GDM1 (cell line): ENCODE measurements around the gene PER3.
A peak's percentile ranks its signal among the peaks of the same experiment; 100 is the strongest.

ENCODE experiments used
- DNase-seq: peaks from one replicate; lab custom pipeline; 2025; lab: John Stamatoyannopoulos, UW

Gene PER3

DNA sequence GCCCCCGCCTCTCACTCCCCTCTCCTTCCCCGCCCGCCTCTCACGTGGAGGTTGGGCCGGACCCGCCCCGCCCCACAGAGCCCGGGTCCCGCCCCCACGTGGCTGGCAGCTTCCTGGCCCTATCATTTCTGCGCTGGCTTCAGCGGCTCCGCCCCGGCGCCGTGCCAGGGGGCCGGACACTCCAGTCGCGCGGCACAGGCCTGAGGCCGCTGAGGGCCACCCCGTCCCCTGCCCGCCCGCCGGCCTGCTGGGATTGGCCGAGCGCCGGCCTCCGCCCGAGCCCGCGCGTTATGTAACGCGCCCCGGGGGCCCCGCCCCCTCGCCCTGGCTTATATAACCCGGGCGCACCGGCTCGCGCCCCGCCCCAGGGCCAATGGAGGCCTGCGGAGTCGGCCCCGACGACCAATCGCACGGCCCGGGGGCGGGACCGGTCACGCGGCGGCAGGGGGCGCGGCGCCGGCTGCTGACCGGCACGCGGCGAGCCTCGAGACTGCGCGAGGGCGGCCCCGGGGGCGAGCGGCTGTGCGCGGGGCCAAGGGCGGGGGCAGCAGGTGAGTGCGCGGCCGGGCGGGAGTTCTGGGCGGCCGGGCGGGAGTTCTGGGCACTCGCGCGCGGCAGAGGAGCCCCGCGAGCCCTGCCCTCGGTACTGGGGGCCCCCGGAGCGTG, at the start of gene PER3:
TSS of gene PER3 (plus strand) at position 466 of the 666 bp plus-strand sequence. CDS start 587 bp downstream, outside the sequence.
- DNase-seq = peak; percentile 74

GRCh38 chr1:7738044-7738443, 46.0 kb upstream of the PER3 start:
- DNase-seq = no peak

GRCh38 chr1:7743346-7743745, 40.7 kb upstream of the PER3 start:
- DNase-seq = no peak

- no peak for DNase-seq
Measured at GRCh38 chr1:7744882-7745281, 39.2 kb upstream of the PER3 start.

DNA sequence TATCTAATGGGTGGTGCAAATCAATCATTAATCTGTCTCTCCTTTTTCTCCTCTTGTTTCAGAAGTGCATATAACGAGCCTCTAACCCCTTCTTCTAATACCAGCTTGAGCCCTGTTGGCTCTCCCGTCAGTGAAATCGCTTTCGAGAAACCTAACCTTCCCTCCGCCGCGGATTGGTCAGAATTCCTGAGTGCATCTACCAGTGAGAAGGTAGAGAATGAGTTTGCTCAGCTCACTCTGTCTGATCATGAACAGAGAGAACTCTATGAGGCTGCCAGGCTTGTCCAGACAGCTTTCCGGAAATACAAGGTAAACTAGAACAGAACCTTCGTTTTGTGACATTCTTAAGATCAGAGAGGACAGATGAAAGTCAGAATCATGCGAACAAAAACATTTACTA, 38.3 kb upstream of the PER3 start:
- DNase-seq = no peak

DNA sequence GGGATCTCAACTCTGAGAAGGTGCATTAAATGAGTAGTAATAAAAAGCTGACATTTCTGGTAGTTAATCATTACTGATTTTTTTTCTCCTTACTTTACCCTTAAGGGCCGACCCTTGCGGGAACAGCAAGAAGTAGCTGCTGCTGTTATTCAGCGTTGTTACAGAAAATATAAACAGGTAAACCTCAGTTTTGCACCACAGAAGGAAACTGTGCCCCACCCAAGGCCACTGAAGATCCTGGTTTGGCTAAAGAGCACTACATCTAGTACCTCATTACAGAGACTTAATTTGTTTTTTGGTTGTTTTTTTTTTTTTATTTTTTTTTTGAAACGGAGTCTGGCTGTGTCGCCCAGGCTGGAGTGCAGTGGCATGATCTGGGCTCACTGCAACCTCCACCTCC, 36.5 kb upstream of the PER3 start:
- DNase-seq = no peak

DNA sequence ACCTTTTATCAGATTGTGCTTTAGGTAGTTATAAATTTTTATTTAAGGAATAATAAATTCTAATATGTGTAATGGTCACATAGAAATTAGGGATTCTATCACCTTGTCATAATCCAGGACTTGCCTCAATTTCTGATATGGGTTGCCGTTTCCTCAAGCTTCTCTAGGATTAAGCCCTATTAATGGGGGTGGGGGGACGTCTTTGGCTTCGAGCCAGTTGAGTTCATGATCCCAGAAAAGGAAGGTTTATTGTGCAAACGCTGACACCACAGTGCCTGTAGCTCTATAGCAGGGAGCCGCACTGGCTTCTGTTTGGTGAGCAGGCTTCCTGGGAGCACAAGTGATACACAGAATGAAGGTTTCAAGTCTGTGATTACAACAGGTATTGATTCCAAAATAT, 35.0 kb upstream of the PER3 start:
- DNase-seq = no peak

DNA sequence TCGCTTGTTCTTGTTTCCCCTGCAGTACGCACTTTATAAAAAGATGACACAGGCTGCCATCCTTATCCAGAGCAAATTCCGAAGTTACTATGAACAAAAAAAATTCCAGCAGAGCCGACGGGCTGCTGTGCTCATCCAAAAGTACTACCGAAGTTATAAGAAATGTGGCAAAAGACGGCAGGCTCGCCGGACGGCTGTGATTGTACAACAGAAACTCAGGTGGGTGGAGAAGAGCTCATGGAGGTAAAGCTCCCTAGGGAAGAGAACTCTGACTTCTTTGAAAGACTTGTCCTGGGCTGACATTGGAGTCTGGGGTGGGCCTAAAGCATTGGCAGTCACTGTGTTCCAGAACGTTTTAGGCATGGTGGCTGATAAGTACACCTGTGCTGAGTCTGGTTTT, 32.9 kb upstream of the PER3 start:
- DNase-seq = no peak

- DNase-seq = peak; percentile 29
Measured at GRCh38 chr1:7752512-7753417, 31.3 kb upstream of the PER3 start.

GRCh38 chr1:7753641-7754040, 30.4 kb upstream of the PER3 start:
- no peak for DNase-seq

DNA sequence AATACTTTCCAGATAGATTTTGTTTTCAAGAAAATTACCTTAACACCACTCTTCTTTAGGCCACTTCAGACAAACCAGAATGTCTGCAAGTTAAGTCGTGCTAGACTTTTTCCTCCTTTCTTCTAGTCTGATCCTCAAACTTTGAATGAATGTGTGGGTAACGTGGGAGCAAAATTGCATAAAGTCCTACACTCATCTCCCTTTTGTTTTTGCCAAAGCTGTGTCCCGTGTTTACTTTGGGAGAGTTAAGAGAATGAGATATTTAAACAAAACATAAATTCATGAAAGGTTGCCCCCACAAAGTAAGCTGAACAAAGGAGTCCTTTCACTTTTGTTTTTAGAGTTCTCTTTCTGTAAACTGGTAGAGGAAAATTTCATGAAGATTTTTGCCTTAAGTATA, 29.9 kb upstream of the PER3 start:
- DNase-seq = no peak

GRCh38 chr1:7755448-7755847, 28.6 kb upstream of the PER3 start:
- DNase-seq = no peak

DNA sequence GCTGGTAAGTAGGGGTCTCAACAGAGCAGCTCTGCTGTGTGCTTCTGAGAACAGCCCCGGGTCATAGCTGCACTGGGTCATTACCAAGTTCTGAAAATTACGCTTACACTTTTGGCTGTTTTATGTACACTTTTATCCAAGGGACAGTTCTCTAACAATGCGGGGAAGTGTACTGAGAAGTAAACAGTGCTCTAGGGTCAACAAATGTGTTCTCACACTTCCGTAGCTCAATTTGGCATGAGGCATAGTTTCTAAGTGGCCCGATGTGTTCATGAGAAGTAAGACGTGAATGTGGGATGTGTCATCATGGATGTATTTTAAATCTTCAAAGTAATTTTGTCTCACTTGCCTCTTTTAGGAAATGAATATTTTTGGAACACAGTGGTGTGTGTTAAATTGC, 23.8 kb upstream of the PER3 start:
- no peak for DNase-seq

- DNase-seq = no peak
Measured at GRCh38 chr1:7761103-7761502, 23.0 kb upstream of the PER3 start.

- DNase-seq = no peak
Measured at GRCh38 chr1:7767176-7767575, 16.9 kb upstream of the PER3 start.

DNA sequence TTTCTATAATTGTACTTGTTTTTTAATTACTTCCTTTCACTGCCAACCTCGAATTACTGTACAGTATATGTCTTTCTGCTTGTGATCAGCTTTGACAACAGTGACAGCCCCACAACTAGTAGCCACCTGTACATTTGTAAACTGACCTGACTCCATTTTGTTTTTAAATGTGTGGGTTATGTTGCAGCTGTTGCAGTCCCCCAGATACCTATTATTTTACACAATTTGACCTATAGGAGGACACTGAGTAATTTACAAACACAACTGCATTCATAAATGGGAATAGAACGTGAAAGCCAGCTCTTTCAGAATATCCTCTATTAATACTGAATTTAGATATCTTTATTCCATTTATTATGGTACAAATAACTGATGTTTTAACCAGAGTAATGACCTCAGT, 15.5 kb upstream of the PER3 start:
- DNase-seq = no peak

DNA sequence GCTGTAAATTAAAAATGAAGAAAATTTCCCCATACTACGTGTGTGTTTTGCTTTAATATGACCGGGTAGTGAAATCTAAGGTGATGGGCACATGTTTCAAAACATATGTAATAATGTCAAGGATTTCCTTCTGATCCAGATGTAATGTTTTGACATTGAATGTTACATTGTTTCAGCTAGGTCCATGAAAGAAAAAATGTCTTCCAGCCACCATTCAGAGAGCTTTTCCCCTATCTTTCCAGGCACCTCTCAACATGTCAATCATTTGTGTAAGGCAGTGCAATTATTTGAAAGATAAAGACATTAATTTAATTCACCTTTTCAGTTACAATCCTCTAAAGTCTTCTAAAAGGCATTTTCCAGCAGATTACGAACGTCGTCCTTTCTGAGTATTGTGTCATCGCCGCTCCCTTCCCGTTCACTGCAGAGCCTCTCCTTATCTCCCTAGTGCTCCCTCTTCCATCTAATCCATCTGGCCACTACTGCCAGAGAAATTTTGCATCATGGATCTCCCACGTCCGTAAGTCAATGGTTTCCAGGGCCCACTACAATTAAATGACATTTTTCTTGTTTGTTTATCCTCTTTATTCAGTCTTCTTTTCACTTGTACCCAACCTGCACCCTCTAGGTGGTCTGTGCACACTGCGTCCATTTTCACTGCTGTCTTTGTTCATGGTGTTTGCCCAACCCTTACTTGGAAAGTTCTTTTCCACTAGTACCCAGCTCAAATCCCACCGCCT, 14.2 kb upstream of the PER3 start:
- DNase-seq = no peak

DNA sequence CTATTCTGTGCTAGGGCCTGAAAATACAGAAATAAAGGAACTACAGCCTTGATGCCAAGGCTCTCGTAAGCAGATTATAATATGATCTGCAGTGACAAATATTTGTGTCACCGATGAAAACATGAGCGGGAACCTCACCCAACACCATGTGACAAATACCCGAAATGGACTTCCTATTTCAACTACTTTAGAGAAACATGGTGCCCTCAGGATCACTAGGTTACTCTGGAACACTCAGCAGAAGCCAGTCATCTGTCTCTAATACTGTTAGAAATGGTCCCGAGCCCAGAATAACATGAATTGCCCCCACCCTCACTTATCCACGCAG, 13.5 kb upstream of the PER3 start:
- no peak for DNase-seq

GRCh38 chr1:7770997-7771822, 12.9 kb upstream of the PER3 start, which contains the start of gene VAMP3:
Gene VAMP3, plus strand, starts transcription at chr1:7771296. Its CDS starts 88 bp downstream, at chr1:7771384.
- peak; percentile 80 for DNase-seq

GRCh38 chr1:7771823-7772299, 12.2 kb upstream of the PER3 start:
- no peak for DNase-seq

DNA sequence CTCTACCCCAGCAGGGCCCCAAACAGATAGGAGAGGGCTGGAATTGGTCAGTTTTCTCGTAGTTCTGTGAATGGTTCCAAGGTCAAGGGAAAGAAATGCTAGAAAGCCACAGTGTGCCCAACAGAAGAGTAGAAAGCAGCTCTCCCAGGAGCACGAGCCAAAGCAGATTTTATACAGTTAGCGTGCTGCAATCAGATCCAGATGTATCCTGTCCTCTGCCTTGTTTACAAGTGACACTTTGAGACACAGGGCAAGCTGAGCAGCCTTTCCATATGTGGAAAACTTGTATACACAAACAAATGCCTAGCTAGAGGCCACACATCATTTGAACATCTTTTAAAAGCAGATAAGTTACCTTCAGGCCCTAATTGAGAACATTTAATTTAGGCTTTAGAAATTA, 6.5 kb upstream of the PER3 start:
- no peak for DNase-seq

- no peak for DNase-seq
Measured at GRCh38 chr1:7778133-7778628, 5.9 kb upstream of the PER3 start.
